Neural progenitor cell (in vitro differentiated cells): ENCODE data around the gene RPL37.

ENCODE experiments used
- CTCF ChIP-seq: fragments of 200-600 bp; sonication (generic); IDR thresholded peaks from 2 replicates; pipeline ENCODE4 v1.5.1; 2017; ENCODE audit warnings: antibody characterized with exemption, mild to moderate bottlenecking
- EZH2 ChIP-seq: fragments of 200-600 bp; sonication (generic); IDR thresholded peaks from 2 replicates; pipeline ENCODE4 v1.6.1; 2017; ENCODE audit warnings: antibody characterized with exemption, mild to moderate bottlenecking, moderate library complexity
- EZH2phosphoT487 ChIP-seq: fragments of 200-600 bp; sonication (generic); IDR thresholded peaks from 2 replicates; pipeline ENCODE4 v1.6.1; 2017; ENCODE audit warnings: antibody characterized with exemption

- no peak for TF ChIP-seq EZH2
- no peak for TF ChIP-seq CTCF
- peak; percentile 94 for TF ChIP-seq EZH2phosphoT487
Observed at GRCh38 chr5:40813698-40814281, 21.2 kb downstream of the RPL37 start.
